Middle frontal gyrus (tissue), 1 donor: ENCODE data around the gene LMAN1.

ENCODE experiments used
- DNase-seq: peaks from one replicate; pipeline ENCODE4 v3.0.0-alpha.2; 2015; ENCODE audit warnings: low spot score; ENCODE audit errors: extremely low spot score

The LMAN1 gene

GRCh38 chr18:59306640-59307039, 52.4 kb downstream of the LMAN1 start:
- DNase-seq: no peak

GRCh38 chr18:59305295-59305694, 53.8 kb downstream of the LMAN1 start:
- DNase-seq: no peak

- no peak for DNase-seq
These were observed 55.3 kb downstream of the LMAN1 start for GRCh38 chr18:59303656-59304195.

GRCh38 chr18:59303006-59303405, 56.1 kb downstream of the LMAN1 start:
- no peak for DNase-seq

- DNase-seq: no peak
These were observed 57.1 kb downstream of the LMAN1 start for GRCh38 chr18:59301929-59302328.

GRCh38 chr18:59300676-59301285, 58.3 kb downstream of the LMAN1 start:
- no peak for DNase-seq

- DNase-seq: no peak
These were observed 60.2 kb downstream of the LMAN1 start for GRCh38 chr18:59298871-59299270.

- DNase-seq: no peak
These were observed 65.7 kb downstream of the LMAN1 start for GRCh38 chr18:59293317-59293716.

GRCh38 chr18:59286341-59286740, 72.7 kb downstream of the LMAN1 start:
- no peak for DNase-seq

GRCh38 chr18:59282341-59282740, 76.7 kb downstream of the LMAN1 start:
- no peak for DNase-seq

GRCh38 chr18:59279722-59280121, 79.3 kb downstream of the LMAN1 start:
- DNase-seq: no peak

- DNase-seq: no peak
These were observed 79.9 kb downstream of the LMAN1 start for GRCh38 chr18:59279193-59279592.

GRCh38 chr18:59278793-59279192, 80.3 kb downstream of the LMAN1 start:
- no peak for DNase-seq
